Neural progenitor cell (in vitro differentiated cells): ENCODE data around the gene MCRIP2.

ENCODE experiments used
- CTCF ChIP-seq: fragments of 200-600 bp; sonication (generic); IDR thresholded peaks from 2 replicates; pipeline ENCODE4 v1.5.1; 2017; ENCODE audit warnings: antibody characterized with exemption, mild to moderate bottlenecking
- EZH2 ChIP-seq: fragments of 200-600 bp; sonication (generic); IDR thresholded peaks from 2 replicates; pipeline ENCODE4 v1.6.1; 2017; ENCODE audit warnings: antibody characterized with exemption, mild to moderate bottlenecking, moderate library complexity

DNA sequence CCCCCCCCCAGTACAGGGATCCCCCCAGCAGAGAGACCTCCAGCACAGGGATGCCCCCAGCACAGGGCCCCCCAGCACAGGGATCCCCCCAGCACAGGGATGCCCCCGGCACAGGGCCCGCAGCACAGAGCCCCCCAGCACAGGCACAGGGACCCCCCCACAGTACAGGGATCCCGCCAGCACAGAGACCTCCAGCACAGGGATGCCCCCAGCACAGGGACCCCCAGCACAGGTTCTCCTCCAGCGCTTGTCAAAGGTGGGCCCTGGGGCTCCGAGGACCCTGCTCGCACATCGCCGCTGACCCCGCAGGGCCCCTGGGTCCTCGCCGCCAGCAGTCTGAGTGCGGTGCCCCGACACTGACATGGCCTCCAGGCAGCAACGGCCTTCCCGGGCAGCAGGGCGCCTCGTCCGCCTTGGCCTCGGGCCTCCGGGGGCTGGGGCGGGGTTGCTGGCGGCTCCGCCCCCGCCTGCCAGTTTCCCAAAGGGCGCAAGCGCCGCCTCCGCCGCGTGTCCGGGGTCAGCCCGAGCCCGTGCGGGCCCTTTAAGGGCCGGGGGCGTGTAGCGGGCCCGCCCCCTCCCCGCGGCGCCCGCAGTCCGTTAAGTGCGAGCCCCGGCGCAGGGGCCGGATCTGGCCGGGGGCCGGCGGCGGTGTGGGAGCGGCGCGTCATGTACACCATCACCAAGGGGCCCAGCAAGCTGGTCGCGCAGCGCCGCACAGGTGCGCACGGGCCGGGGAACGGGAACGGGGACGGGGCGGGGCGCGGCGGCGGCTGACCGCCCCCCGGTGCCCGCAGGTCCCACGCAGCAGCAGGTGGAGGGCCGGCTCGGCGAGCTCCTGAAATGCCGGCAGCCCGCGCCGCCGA, at the start of gene MCRIP2:
- TF ChIP-seq CTCF (no peak), EZH2 (peak; percentile 53)
